Transverse colon (tissue), 4 donors: ENCODE measurements around the gene ATF7IP2.

Experiments
- CTCF ChIP-seq, 5 experiments: fragments of 200-600 bp in 3 of 5; fragments of 450-650 bp in 2 of 5; sonication (generic) in 3 of 5; IDR thresholded peaks; 1 replicate in 2 of 5; 2 replicates in 3 of 5; pipeline ENCODE4 v1.5.1; 2016 to 2017; ENCODE audit warnings: antibody characterized with exemption in 5 of 5, inconsistent platforms in 3 of 5, mild to moderate bottlenecking in 2 of 5, moderate library complexity in 1 of 5
- EP300 ChIP-seq: sonication (generic); formaldehyde crosslinking; IDR thresholded peaks from one replicate; pipeline ENCODE4 v1.6.1; 2017; ENCODE audit warnings: antibody characterized with exemption, low read depth
- POLR2A ChIP-seq: fragments of 450-650 bp; IDR thresholded peaks from one replicate; pipeline ENCODE4 v1.6.1; 2016; ENCODE audit warnings: antibody characterized with exemption, mild to moderate bottlenecking, moderate library complexity
- POLR2AphosphoS5 ChIP-seq, 3 donors: sonication (generic); formaldehyde crosslinking; IDR thresholded peaks; one replicate each; pipeline ENCODE4 v1.6.1; 2016; ENCODE audit warnings: antibody characterized with exemption in 3 of 3

GRCh38 chr16:10356870-10357842 is 28.7 kb upstream of the ATF7IP2 start:
- TF ChIP-seq POLR2A (no peak), CTCF (IDR thresholded peaks at IDR 0.05) (no peak), POLR2AphosphoS5 (IDR thresholded peaks at IDR 0.05) (no peak), EP300 (no peak)
